Glomerular endothelial cell (primary cell): Measurements from ENCODE around the gene BANF2. TPM values are rescaled to one million over a fixed set of nuclear protein-coding genes. Genes with fewer than 3 reads are reported as not detected.
A peak's percentile ranks its signal among the peaks of the same experiment; 100 is the strongest.
"Not testable (repeated sequence)": the region's sequence is repeated elsewhere in the genome, so short reads cannot be mapped to it uniquely, and the experiment has no call there.

Source experiments
- DNase-seq: peaks from one replicate; pipeline ENCODE4 v3.0.0-alpha.2; 2011; ENCODE audit warnings: low read depth, low spot score; ENCODE audit errors: extremely low read depth
- total RNA-seq: library from RNA; depleted of rRNA; stranded (reverse); fragments of >200 nt; gene quantifications from 2 replicates; pipeline ENCODE4 v1.2.3, GENCODE V29; 2015

BANF2 gene
- total RNA-seq, 1 donor from 2014 or later: not detected

GRCh38 chr20:17682103-17682888, 17.5 kb upstream of the BANF2 start, which contains the start of gene RRBP1:
Gene RRBP1 (minus strand): TSS chr20:17682242. CDS start chr20:17660507, 21,735 bp downstream.
- peak; percentile 56 for DNase-seq

DNA sequence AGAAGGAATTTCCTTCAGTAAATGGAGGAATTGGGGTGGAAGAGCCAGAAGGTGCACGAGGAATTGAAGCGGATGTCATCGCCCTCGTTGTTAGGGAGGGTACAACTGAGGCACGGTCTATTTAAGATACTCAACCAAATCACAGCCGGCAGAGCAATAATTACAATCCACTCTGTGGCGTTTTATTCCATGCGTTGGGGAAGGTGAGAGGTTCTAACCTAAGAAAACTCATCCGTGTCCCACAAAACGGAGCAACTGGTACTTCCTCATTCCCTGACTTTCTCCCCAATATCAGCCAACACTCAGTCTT, 16.9 kb upstream of the BANF2 start:
- no peak for DNase-seq

DNA sequence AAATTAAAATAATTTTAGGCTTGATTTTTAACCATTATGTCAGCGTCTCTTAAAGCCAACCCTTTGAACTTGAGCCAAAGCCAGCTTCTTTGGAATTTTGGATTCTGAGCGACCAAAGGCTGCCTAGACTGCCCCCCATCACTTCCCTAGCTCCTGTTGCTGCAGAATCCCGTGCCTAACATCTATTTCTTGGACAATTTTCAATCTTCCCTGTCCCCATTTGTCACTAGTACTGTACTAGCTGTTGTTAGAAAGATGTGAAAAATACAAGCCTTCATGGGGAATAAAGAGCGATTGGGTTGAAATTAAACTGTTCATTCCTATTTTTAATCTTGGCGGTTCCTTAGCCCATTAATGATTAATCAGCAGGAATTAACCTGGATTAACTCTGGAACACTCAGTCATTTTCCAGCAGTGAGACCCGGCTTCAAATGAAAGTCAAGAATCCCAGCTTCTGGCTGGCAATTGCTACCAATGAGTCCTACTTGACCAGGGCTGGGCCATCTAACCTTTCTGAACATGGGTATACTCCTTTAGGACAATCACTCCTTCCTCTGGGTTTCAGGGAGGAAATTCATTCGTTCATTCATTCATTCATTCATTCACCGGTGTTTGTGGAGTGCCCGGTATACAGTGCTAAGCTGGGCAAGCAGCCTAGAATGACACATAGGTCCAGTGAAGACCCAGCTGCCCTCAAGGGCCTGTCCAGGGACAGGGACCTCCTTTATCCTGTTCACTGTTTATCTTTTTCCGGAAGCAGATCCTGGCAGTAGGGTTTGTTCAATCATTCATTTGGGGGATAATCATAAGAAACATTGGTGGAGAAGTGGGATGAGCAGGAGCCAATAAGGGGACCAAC, 16.3 kb upstream of the BANF2 start:
- DNase-seq: no peak

- DNase-seq: no peak
Observed at GRCh38 chr20:17684077-17684888, 15.5 kb upstream of the BANF2 start.

- DNase-seq: no peak
Observed at GRCh38 chr20:17685168-17685567, 14.6 kb upstream of the BANF2 start.

DNA sequence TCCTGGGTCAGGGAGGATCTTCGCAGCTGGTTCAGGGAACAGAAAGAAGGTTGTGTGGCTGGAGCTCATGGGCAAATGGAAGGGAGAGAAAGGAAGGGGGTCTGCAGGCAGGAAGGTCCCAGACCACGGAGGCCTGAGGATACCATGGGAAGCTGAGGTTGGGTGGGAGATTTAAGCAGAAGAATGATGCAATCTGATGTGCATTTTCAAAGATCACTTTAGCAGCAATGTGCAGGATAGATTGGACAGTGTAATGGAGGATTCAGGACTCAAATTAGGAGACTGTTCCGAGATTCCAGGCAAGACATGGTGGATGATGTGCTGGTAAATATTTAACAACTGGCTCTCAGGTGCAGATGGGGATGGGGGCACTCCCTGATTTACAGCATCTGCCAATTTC, 12.0 kb upstream of the BANF2 start:
- DNase-seq: no peak

DNA sequence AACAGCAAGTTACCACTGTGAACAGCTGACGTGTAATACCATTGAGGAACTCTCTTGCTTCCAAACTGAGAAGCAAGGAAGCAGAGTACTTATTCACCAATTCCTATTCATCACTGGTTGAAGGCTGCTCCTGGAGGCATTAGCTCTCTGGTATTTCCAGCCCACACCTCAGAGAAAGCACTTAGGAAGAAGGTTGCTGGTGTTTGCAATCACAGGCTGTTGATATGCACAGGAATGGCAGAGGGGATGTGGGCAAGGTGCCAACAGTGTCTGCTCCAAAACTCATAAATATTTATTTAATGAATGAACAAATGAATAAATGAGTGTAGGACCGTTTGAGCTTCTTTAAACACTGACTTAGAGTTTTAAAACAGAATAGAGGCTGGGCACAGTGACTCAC, 10.8 kb upstream of the BANF2 start:
- no peak for DNase-seq

- DNase-seq: no peak
Observed at GRCh38 chr20:17690144-17690543, 9.6 kb upstream of the BANF2 start.

- DNase-seq: no peak
Observed at GRCh38 chr20:17691758-17692157, 8.0 kb upstream of the BANF2 start.

GRCh38 chr20:17693444-17694001, 6.2 kb upstream of the BANF2 start:
- no peak for DNase-seq

DNA sequence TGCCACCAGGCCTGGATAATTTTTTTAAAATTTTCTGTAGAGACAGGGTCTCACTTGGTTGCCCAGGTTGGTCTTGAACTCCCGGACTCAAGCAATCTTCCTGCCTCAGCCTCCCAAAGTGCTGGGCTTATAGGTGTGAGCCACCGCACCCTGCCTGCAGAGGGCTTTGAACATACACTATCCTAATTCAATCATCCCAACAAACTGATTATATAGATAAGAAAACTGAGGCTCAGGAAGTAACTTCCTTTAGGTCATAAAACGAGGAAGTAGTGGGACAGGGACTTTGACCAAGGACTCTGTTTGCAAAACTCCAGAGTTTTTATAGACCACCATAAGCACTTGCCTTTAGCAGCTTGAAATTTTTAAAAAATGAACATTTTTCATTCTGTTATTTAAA, 5.0 kb upstream of the BANF2 start:
- DNase-seq: no peak

GRCh38 chr20:17696287-17696686, 3.5 kb upstream of the BANF2 start:
- no peak for DNase-seq

DNA sequence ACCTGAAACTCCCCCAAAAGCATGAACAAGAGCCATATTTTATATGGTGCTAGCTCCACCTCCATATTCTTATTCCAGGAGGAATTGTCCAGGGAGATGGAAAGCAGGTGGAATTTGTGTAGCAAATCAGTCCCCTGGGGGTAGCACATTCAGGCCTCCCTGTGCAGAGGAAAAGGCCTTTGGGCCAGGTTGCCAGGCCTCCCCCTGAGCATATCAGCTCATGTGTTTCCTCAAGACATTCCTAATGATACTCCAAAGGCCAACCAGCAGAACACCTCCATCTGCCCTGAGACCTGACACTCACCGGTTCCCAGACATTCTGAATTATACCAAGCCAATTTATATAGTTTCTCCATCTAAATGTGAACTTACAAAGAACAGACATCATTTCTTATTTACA, 2.6 kb upstream of the BANF2 start:
- DNase-seq: no peak

GRCh38 chr20:17698384-17698783, 1.4 kb upstream of the BANF2 start:
- no peak for DNase-seq

- no peak for DNase-seq
Observed at GRCh38 chr20:17700637-17701036, 871 bp downstream of the BANF2 start.

- no peak for DNase-seq
Observed at GRCh38 chr20:17701826-17702225, 2.1 kb downstream of the BANF2 start.

- DNase-seq: no peak
Observed at GRCh38 chr20:17704589-17705317, 5.0 kb downstream of the BANF2 start.

GRCh38 chr20:17705916-17706315, 6.2 kb downstream of the BANF2 start:
- DNase-seq: no peak

GRCh38 chr20:17706632-17707031, 6.9 kb downstream of the BANF2 start:
- no peak for DNase-seq

DNA sequence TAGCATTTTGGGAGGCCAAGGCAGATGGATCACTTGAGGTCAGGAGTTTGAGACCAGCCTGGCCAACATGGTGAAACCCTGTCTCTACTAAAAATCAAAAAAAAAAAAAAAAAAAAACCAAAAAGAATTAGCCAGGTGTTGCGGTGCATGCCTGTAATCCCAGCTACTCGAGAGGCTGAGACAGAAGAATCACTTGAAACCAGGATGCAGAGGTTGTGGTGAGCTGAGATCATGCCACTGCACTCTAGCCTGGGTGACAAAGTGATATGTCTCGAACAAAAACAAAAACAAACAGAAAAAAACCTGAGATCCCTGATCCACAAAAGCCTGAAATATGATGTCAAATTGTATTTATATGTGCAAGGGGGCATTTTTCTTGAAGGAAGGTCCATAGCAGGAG, 8.2 kb downstream of the BANF2 start:
- DNase-seq: not testable (repeated sequence)
